Activated CD8-positive, alpha-beta memory T cell treated with anti-CD3 and anti-CD28 coated beads, Interleukin-2, amount 50 U/mL, for 4 hours (primary cell): Measurements from ENCODE around the gene GPC5.
"Not testable (repeated sequence)": the region's sequence is repeated elsewhere in the genome, so short reads cannot be mapped to it uniquely, and the experiment has no call there.

Experiments
- DNase-seq: peaks from one replicate; pipeline ENCODE4 v3.0.0-alpha.2; 2020

The GPC5 gene

GRCh38 chr13:92612892-92613291 lies 1214.5 kb downstream of the GPC5 start:
- DNase-seq, result no peak

GRCh38 chr13:92613921-92614320 lies 1215.5 kb downstream of the GPC5 start:
- DNase-seq, result no peak

- DNase-seq, result no peak
Observed at GRCh38 chr13:92621985-92622384, 1223.6 kb downstream of the GPC5 start.

GRCh38 chr13:92622905-92623304 lies 1224.5 kb downstream of the GPC5 start:
- no peak for DNase-seq

- no peak for DNase-seq
Observed at GRCh38 chr13:92626274-92626673, 1227.9 kb downstream of the GPC5 start.

- DNase-seq, result no peak
Observed at GRCh38 chr13:92640936-92641335, 1242.5 kb downstream of the GPC5 start.

- no peak for DNase-seq
Observed at GRCh38 chr13:92649140-92649813, 1250.9 kb downstream of the GPC5 start.

- DNase-seq, result no peak
Observed at GRCh38 chr13:92656103-92656502, 1257.7 kb downstream of the GPC5 start.

- DNase-seq, result no peak
Observed at GRCh38 chr13:92656648-92657047, 1258.2 kb downstream of the GPC5 start.

GRCh38 chr13:92657565-92657964 lies 1259.1 kb downstream of the GPC5 start:
- no peak for DNase-seq

- DNase-seq, result no peak
Observed at GRCh38 chr13:92658293-92658692, 1259.9 kb downstream of the GPC5 start.

GRCh38 chr13:92661406-92661805 lies 1263.0 kb downstream of the GPC5 start:
- DNase-seq, result no peak

GRCh38 chr13:92668157-92668556 lies 1269.7 kb downstream of the GPC5 start:
- DNase-seq, result no peak

- no peak for DNase-seq
Observed at GRCh38 chr13:92670096-92670495, 1271.7 kb downstream of the GPC5 start.

- DNase-seq, result no peak
Observed at GRCh38 chr13:92671821-92672220, 1273.4 kb downstream of the GPC5 start.

- no peak for DNase-seq
Observed at GRCh38 chr13:92676246-92676645, 1277.8 kb downstream of the GPC5 start.

GRCh38 chr13:92677571-92677970 lies 1279.2 kb downstream of the GPC5 start:
- DNase-seq, result no peak

GRCh38 chr13:92679602-92680001 lies 1281.2 kb downstream of the GPC5 start:
- no peak for DNase-seq

GRCh38 chr13:92681239-92681638 lies 1282.8 kb downstream of the GPC5 start:
- DNase-seq, result no peak

- DNase-seq, result no peak
Observed at GRCh38 chr13:92682832-92683517, 1284.6 kb downstream of the GPC5 start.

GRCh38 chr13:92694047-92694446 lies 1295.6 kb downstream of the GPC5 start:
- DNase-seq, result no peak

GRCh38 chr13:92695827-92696226 lies 1297.4 kb downstream of the GPC5 start:
- not testable (repeated sequence) for DNase-seq

- DNase-seq, result no peak
Observed at GRCh38 chr13:92716749-92717148, 1318.3 kb downstream of the GPC5 start.

GRCh38 chr13:92717857-92718256 lies 1319.4 kb downstream of the GPC5 start:
- no peak for DNase-seq

- no peak for DNase-seq
Observed at GRCh38 chr13:92719868-92720267, 1321.4 kb downstream of the GPC5 start.
